B cell (primary cell): ENCODE measurements around the gene TLL1. TPM values are rescaled to one million over a fixed set of nuclear protein-coding genes. Genes with fewer than 3 reads are reported as not detected.

Experiments used
- ATAC-seq: fragments of 200-7000 bp; cut with Tn5 transposase; one replicate; pipeline ENCODE4 v1.10.0; 2021; ENCODE audit warnings: low read depth, mild to moderate bottlenecking, moderate number of reproducible peaks, moderate library complexity
- CTCF ChIA-PET: fragments of 350-600 bp; sonication (Branson Sonifier 250); formaldehyde crosslinking; loops from one replicate; lab custom pipeline; 2021; ENCODE audit warnings: antibody characterized with exemption, inconsistent platforms; lab: Charles Lee
- POLR2A ChIA-PET: fragments of 350-600 bp; sonication (Branson Sonifier 250); formaldehyde crosslinking; loops from one replicate; lab custom pipeline; 2021; ENCODE audit warnings: antibody characterized with exemption; lab: Charles Lee
- DNase-seq: peaks from one replicate; pipeline ENCODE4 v3.0.0; 2013
- H2AFZ ChIP-seq: 2 replicates; pipeline ENCODE4 v1.6.1; 2012; ENCODE audit warnings: mild to moderate bottlenecking, low read depth, low read length; ENCODE audit not compliant: insufficient read depth, poor library complexity, severe bottlenecking
- H3K27ac ChIP-seq, 2 donors: 1 replicate in 1 of 2; 2 replicates in 1 of 2; pipeline ENCODE4 v1.5.1; 2012 to 2013; ENCODE audit warnings: low read length in 2 of 2, mild to moderate bottlenecking in 2 of 2, moderate library complexity in 1 of 2
- H3K27me3 ChIP-seq, 4 experiments: fragments of 200-600 bp in 1 of 4; sonication (generic) in 1 of 4; replicated peaks in 1 of 4; 1 replicate in 2 of 4; 2 replicates in 2 of 4; pipeline versions ENCODE4 v1.6.1 to v1.7.0; 2013 to 2016; ENCODE audit warnings: low read length in 3 of 4, mild to moderate bottlenecking in 2 of 4, mixed read lengths in 1 of 4, moderate library complexity in 1 of 4; ENCODE audit not compliant: insufficient read depth in 4 of 4, control insufficient read depth in 3 of 4; ENCODE audit errors: control extremely low read depth in 1 of 4
- H3K36me3 ChIP-seq, 2 experiments: replicated peaks in 1 of 2; 1 replicate in 1 of 2; 2 replicates in 1 of 2; pipeline versions ENCODE4 v1.6.1 to v1.7.1; 2013; ENCODE audit warnings: low read length in 1 of 2; ENCODE audit not compliant: insufficient read depth in 2 of 2, control insufficient read depth in 1 of 2; ENCODE audit errors: control extremely low read depth in 1 of 2, extremely low read depth in 1 of 2
- H3K4me1 ChIP-seq, 2 donors: fragments of 200-600 bp in 1 of 2; sonication (generic) in 1 of 2; 1 replicate in 1 of 2; 2 replicates in 1 of 2; pipeline versions ENCODE4 v1.5.1 to v1.6.1; 2013 to 2017; ENCODE audit warnings: low read length in 2 of 2; ENCODE audit not compliant: control insufficient read depth in 2 of 2, insufficient read depth in 2 of 2
- H3K4me2 ChIP-seq: replicated peaks from 2 replicates; pipeline ENCODE3; 2012; ENCODE audit warnings: mild to moderate bottlenecking, low read depth, low read length; ENCODE audit not compliant: poor library complexity, severe bottlenecking
- H3K4me3 ChIP-seq, 5 experiments: fragments of 200-600 bp in 1 of 5; sonication (generic) in 1 of 5; 1 replicate in 3 of 5; 2 replicates in 2 of 5; pipeline versions ENCODE4 v1.5.1 to v1.7.0; 2011 to 2016; ENCODE audit warnings: low read length in 4 of 5, mild to moderate bottlenecking in 4 of 5, low read depth in 2 of 5, control low read depth in 1 of 5, moderate library complexity in 1 of 5; ENCODE audit not compliant: insufficient read depth in 1 of 5; ENCODE audit errors: control extremely low read depth in 1 of 5, extremely low read depth in 1 of 5
- H3K79me2 ChIP-seq: fragments of 200-600 bp; sonication (generic); one replicate; pipeline ENCODE4 v1.6.0; 2016; ENCODE audit warnings: low read length; ENCODE audit not compliant: control insufficient read depth, insufficient read depth
- H3K9ac ChIP-seq: fragments of 200-600 bp; sonication (generic); 2 replicates; pipeline ENCODE4 v1.6.1; 2017; ENCODE audit warnings: mild to moderate bottlenecking, low read length, moderate library complexity
- H3K9me3 ChIP-seq, 3 donors: one replicate each; pipeline versions ENCODE4 v1.6.1 to v1.7.1; 2013; ENCODE audit warnings: low read length in 2 of 3; ENCODE audit not compliant: control insufficient read depth in 2 of 3, insufficient read depth in 1 of 3; ENCODE audit errors: control extremely low read depth in 1 of 3
- H4K20me1 ChIP-seq: 2 replicates; pipeline ENCODE4 v1.6.0; 2012; ENCODE audit warnings: mild to moderate bottlenecking, low read length; ENCODE audit not compliant: insufficient read depth, control insufficient read depth, poor library complexity, severe bottlenecking
- H3K27ac Mint-ChIP-seq: one replicate; pipeline ENCODE4 v1.8.0; 2021; ENCODE audit warnings: mixed read lengths
- H3K27me3 Mint-ChIP-seq: one replicate; pipeline ENCODE4 v1.8.0; 2021; ENCODE audit warnings: mixed read lengths
- H3K4me1 Mint-ChIP-seq: one replicate; pipeline ENCODE4 v1.8.0; 2021; ENCODE audit warnings: mixed read lengths
- H3K4me3 Mint-ChIP-seq: one replicate; pipeline ENCODE4 v1.8.0; 2021; ENCODE audit warnings: mixed read lengths
- H3K9me3 Mint-ChIP-seq: one replicate; pipeline ENCODE4 v1.8.0; 2022; ENCODE audit warnings: mixed read lengths; ENCODE audit not compliant: insufficient read depth
- CTCF ChIP-seq: fragments of 200-600 bp; IDR thresholded peaks from one replicate; pipeline ENCODE4 v1.8.0; 2022; ENCODE audit warnings: antibody characterized with exemption, mild to moderate bottlenecking
- EZH2 ChIP-seq: IDR thresholded peaks from 2 replicates; pipeline ENCODE4 v1.6.1; 2012; ENCODE audit warnings: borderline replicate concordance, low read depth, mild to moderate bottlenecking, moderate library complexity, low read length; ENCODE audit not compliant: insufficient read depth, poor library complexity, severe bottlenecking
- WGBS: methylation state at CpG from one replicate; pipeline ENCODE4 v1.1.5; 2013; ENCODE audit warnings: missing lambda C conversion rate; ENCODE audit not compliant: insufficient coverage; 5-methylcytosine and 5-hydroxymethylcytosine counted together
- intact Hi-C: fragments of 100-400 bp; cut with micrococcal nuclease; formaldehyde crosslinking; loops from one replicate; pipeline ENCODE4 v1.10.0; 2022
- polyA plus RNA-seq: library from polyadenylated mRNA; depleted of rRNA; stranded (reverse); fragments of >200 nt; gene quantifications from 2 replicates; pipeline ENCODE4 v1.2.3, GENCODE V29; 2012
- total RNA-seq, 2 donors: library from RNA; stranded (reverse); fragments of 120-200 nt in 1 of 2; gene quantifications; 1 replicate in 1 of 2; 2 replicates in 1 of 2; pipeline versions ENCODE4 v1.2.3 to v1.2.4, GENCODE V29; 2013 to 2022

The TLL1 gene
- total and polyA plus RNA-seq, 2 donors (not counting 1 experiment from before 2014, with no cell fraction given), result not detected

GRCh38 chr4:166019441-166020220, 146.6 kb downstream of the TLL1 start:
- no peaks in the 10 kb centered on the region for H3K79me2 ChIP-seq
- Mint-ChIP-seq H3K9me3 (no peaks in the 10 kb centered on the region), H3K27me3 (no peaks in the 10 kb centered on the region), H3K4me3 (no peak overlapping the region), H3K4me1 (no peaks in the 10 kb centered on the region), H3K27ac (no peak overlapping the region)
- no peaks in the 10 kb centered on the region for H4K20me1 ChIP-seq
- no peaks in the 10 kb centered on the region for H3K9me3 ChIP-seq
- TF ChIP-seq EZH2 (no peak), CTCF (no peak)
- H3K4me2 ChIP-seq, result no peak overlapping the region
- no peak for ATAC-seq
- H3K36me3 ChIP-seq, result no peaks in the 10 kb centered on the region
- no peaks in the 10 kb centered on the region for H3K4me1 ChIP-seq
- no peak overlapping the region for H3K4me3 ChIP-seq
- ChIA-PET POLR2A (no interaction called here), CTCF (no interaction called here)
- WGBS, result 100% methylated on average over 1 of the region's 2 CpGs
- H3K27ac ChIP-seq, result no peak overlapping the region
- intact Hi-C loops, result no loop called here
- no peak overlapping the region for H3K9ac ChIP-seq
- H3K27me3 ChIP-seq, result no peaks in the 10 kb centered on the region
- no peak overlapping the region for H2AFZ ChIP-seq
- no peak for DNase-seq

- ATAC-seq, result no peak
- Histone ChIP-seq H2AFZ (no peak overlapping the region), H3K9me3 (no peaks in the 10 kb centered on the region), H3K4me2 (no peak overlapping the region), H3K9ac (no peak overlapping the region), H3K27ac (no peak overlapping the region), H3K27me3 (no peaks in the 10 kb centered on the region), H3K4me1 (no peaks in the 10 kb centered on the region), H3K4me3 (no peak overlapping the region), H3K79me2 (no peaks in the 10 kb centered on the region), H3K36me3 (no peaks in the 10 kb centered on the region), H4K20me1 (no peaks in the 10 kb centered on the region)
- intact Hi-C loops, result no loop called here
- Mint-ChIP-seq H3K4me1 (no peaks in the 10 kb centered on the region), H3K27ac (no peak overlapping the region), H3K4me3 (no peak overlapping the region), H3K27me3 (no peaks in the 10 kb centered on the region), H3K9me3 (no peaks in the 10 kb centered on the region)
- TF ChIP-seq EZH2 (no peak), CTCF (no peak)
- ChIA-PET POLR2A (no interaction called here), CTCF (no interaction called here)
- no peak for DNase-seq
- 98% methylated on average over 6 of the region's 9 CpGs for WGBS
Measured at GRCh38 chr4:166021617-166022016, 148.6 kb downstream of the TLL1 start.
